H9 (cell line): Measurements from ENCODE around the gene IFT27. TPM values are rescaled to one million over a fixed set of nuclear protein-coding genes. Genes with fewer than 3 reads are reported as not detected.

Source experiments
- DNase-seq: peaks from one replicate; pipeline ENCODE4 v3.0.0-alpha.2; 2017
- H2AFZ ChIP-seq: one replicate; pipeline ENCODE4 v1.6.1; 2013; ENCODE audit warnings: mild to moderate bottlenecking, low read length, control low read depth, moderate library complexity
- H2AK5ac ChIP-seq: 2 replicates; pipeline ENCODE4 v1.6.1; 2013; ENCODE audit warnings: low read length, control low read depth, mixed read lengths; ENCODE audit not compliant: insufficient read length
- H2BK120ac ChIP-seq: one replicate; pipeline ENCODE4 v1.6.1; 2013; ENCODE audit warnings: low read depth, mild to moderate bottlenecking, low read length, control low read depth, inconsistent platforms; ENCODE audit not compliant: poor library complexity, severe bottlenecking
- H2BK12ac ChIP-seq: 2 replicates; pipeline ENCODE4 v1.6.1; 2013; ENCODE audit warnings: low read length, control low read depth, mixed read lengths, low read depth; ENCODE audit not compliant: insufficient read length
- H2BK15ac ChIP-seq: 2 replicates; pipeline ENCODE4 v1.6.1; 2013; ENCODE audit warnings: low read depth, low read length, control low read depth
- H2BK20ac ChIP-seq: one replicate; pipeline ENCODE4 v1.6.1; 2013; ENCODE audit warnings: low read depth, mild to moderate bottlenecking, low read length, control low read depth, inconsistent platforms; ENCODE audit not compliant: poor library complexity, severe bottlenecking
- H2BK5ac ChIP-seq: 2 replicates; pipeline ENCODE4 v1.6.1; 2013; ENCODE audit warnings: low read length, control low read depth, mixed read lengths; ENCODE audit not compliant: insufficient read length
- H3K14ac ChIP-seq: 2 replicates; pipeline ENCODE4 v1.6.1; 2013; ENCODE audit warnings: low read length, control low read depth; ENCODE audit not compliant: insufficient read depth
- H3K18ac ChIP-seq: 2 replicates; pipeline ENCODE4 v1.6.1; 2013; ENCODE audit warnings: low read depth, mild to moderate bottlenecking, mixed read lengths, low read length, control low read depth; ENCODE audit not compliant: insufficient read length
- H3K23ac ChIP-seq: 2 replicates; pipeline ENCODE4 v1.6.1; 2013; ENCODE audit warnings: low read length, control low read depth, mixed read lengths, low read depth; ENCODE audit not compliant: insufficient read length
- H3K23me2 ChIP-seq: 2 replicates; pipeline ENCODE4 v1.6.1; 2013; ENCODE audit warnings: low read depth, mild to moderate bottlenecking, mixed read lengths, low read length, control low read depth; ENCODE audit not compliant: insufficient read length, poor library complexity, severe bottlenecking
- H3K27ac ChIP-seq: 2 replicates; pipeline ENCODE4 v1.5.1; 2013; ENCODE audit warnings: low read length, control low read depth, mixed read lengths, low read depth; ENCODE audit not compliant: insufficient read length
- H3K27me3 ChIP-seq: 2 replicates; pipeline ENCODE4 v1.6.1; 2013; ENCODE audit warnings: low read length, control low read depth, inconsistent platforms; ENCODE audit not compliant: insufficient read depth
- H3K4ac ChIP-seq: 2 replicates; pipeline ENCODE4 v1.6.1; 2013; ENCODE audit warnings: low read depth, mild to moderate bottlenecking, control low read depth, inconsistent platforms, low read length, moderate library complexity
- H3K4me1 ChIP-seq: 2 replicates; pipeline ENCODE4 v1.6.1; 2013; ENCODE audit warnings: low read length, control low read depth, inconsistent platforms; ENCODE audit not compliant: insufficient read depth
- H3K4me2 ChIP-seq: 2 replicates; pipeline ENCODE4 v1.6.1; 2013; ENCODE audit warnings: low read length, control low read depth, mixed read lengths; ENCODE audit not compliant: insufficient read length, insufficient read depth
- H3K56ac ChIP-seq: 2 replicates; pipeline ENCODE4 v1.6.1; 2013; ENCODE audit warnings: low read depth, mild to moderate bottlenecking, mixed read lengths, low read length, control low read depth; ENCODE audit not compliant: insufficient read length
- H3K79me1 ChIP-seq: 2 replicates; pipeline ENCODE4 v1.6.1; 2013; ENCODE audit warnings: low read depth, mild to moderate bottlenecking, moderate library complexity, low read length, control low read depth, inconsistent platforms; ENCODE audit not compliant: insufficient read depth, poor library complexity, severe bottlenecking
- H3K79me2 ChIP-seq: 2 replicates; pipeline ENCODE4 v1.6.1; 2013; ENCODE audit warnings: low read length, control low read depth, inconsistent platforms; ENCODE audit not compliant: insufficient read depth
- H3K9ac ChIP-seq: 2 replicates; pipeline ENCODE4 v1.6.1; 2013; ENCODE audit warnings: low read length, control low read depth, mixed read lengths; ENCODE audit not compliant: insufficient read length; ENCODE audit errors: extremely low read depth
- H3K9me3 ChIP-seq: one replicate; pipeline ENCODE4 v1.6.1; 2013; ENCODE audit warnings: low read depth, low read length, inconsistent platforms; ENCODE audit not compliant: control insufficient read depth
- H3T11ph ChIP-seq: one replicate; pipeline ENCODE4 v1.6.1; 2013; ENCODE audit warnings: mild to moderate bottlenecking, low read length, control low read depth, inconsistent platforms
- H4K20me1 ChIP-seq: one replicate; pipeline ENCODE4 v1.6.1; 2013; ENCODE audit not compliant: control insufficient read depth, insufficient read length, insufficient read depth
- H4K5ac ChIP-seq: 2 replicates; pipeline ENCODE4 v1.6.1; 2013; ENCODE audit warnings: low read depth, mild to moderate bottlenecking, mixed read lengths, low read length, control low read depth; ENCODE audit not compliant: insufficient read length
- H4K8ac ChIP-seq: replicated peaks from 2 replicates; pipeline ENCODE4 v1.6.1; 2013; ENCODE audit warnings: low read length, control low read depth, mixed read lengths, low read depth; ENCODE audit not compliant: insufficient read length
- H4K91ac ChIP-seq: 2 replicates; pipeline ENCODE4 v1.6.1; 2013; ENCODE audit warnings: low read depth, mild to moderate bottlenecking, moderate library complexity, mixed read lengths, low read length, control low read depth; ENCODE audit not compliant: insufficient read length
- H3K27ac Mint-ChIP-seq, 3 experiments: 2 replicates in 2 of 3; 3 replicates in 1 of 3; pipeline ENCODE4 v1.8.0; 2020 to 2021; ENCODE audit warnings: mixed read lengths in 3 of 3, mild to moderate bottlenecking in 1 of 3, moderate library complexity in 1 of 3
- H3K27me3 Mint-ChIP-seq: 2 replicates; pipeline ENCODE4 v1.8.0; 2021; ENCODE audit warnings: low read depth, mild to moderate bottlenecking, moderate library complexity, mixed read lengths
- H3K36me3 Mint-ChIP-seq, 3 experiments: 2 replicates in 2 of 3; 3 replicates in 1 of 3; pipeline ENCODE4 v1.8.0; 2020 to 2021; ENCODE audit warnings: low read depth in 3 of 3, mixed read lengths in 3 of 3; ENCODE audit not compliant: insufficient read depth in 1 of 3
- H3K4me1 Mint-ChIP-seq, 2 experiments: 2 replicates each; pipeline ENCODE4 v1.8.0; 2020; ENCODE audit warnings: mixed read lengths in 2 of 2
- H3K4me3 Mint-ChIP-seq, 2 experiments: 2 replicates in 1 of 2; 3 replicates in 1 of 2; pipeline ENCODE4 v1.8.0; 2020 to 2021; ENCODE audit warnings: mild to moderate bottlenecking in 2 of 2, mixed read lengths in 2 of 2, moderate library complexity in 1 of 2
- H3K9me3 Mint-ChIP-seq, 2 experiments: 2 replicates in 1 of 2; 3 replicates in 1 of 2; pipeline ENCODE4 v1.8.0; 2020; ENCODE audit warnings: mild to moderate bottlenecking in 2 of 2, mixed read lengths in 2 of 2, moderate library complexity in 1 of 2
- CTCF ChIP-seq: fragments of 200-600 bp; sonication (generic); conservative IDR thresholded peaks from 3 replicates; pipeline ENCODE4 v1.8.0; 2021; ENCODE audit warnings: antibody characterized with exemption, mild to moderate bottlenecking
- WGBS: extraction: QIAGEN DNeasy Blood & Tissue Kit; methylation state at CpG from one replicate; pipeline ENCODE4 v1.1.7; 2013; ENCODE audit warnings: missing lambda C conversion rate, low lambda C conversion rate, mixed read lengths; ENCODE audit not compliant: insufficient read length; ENCODE audit errors: extremely low coverage; 5-methylcytosine and 5-hydroxymethylcytosine counted together
- total RNA-seq: library from RNA; stranded (reverse); gene quantifications from 2 replicates; pipeline ENCODE4 v1.2.1, GENCODE V29; 2021

Gene IFT27
- total RNA-seq, 1 experiment from 2014 or later, result 43.4 TPM

GRCh38 chr22:36798674-36799066 lies 22.8 kb upstream of the IFT27 start:
- H2BK120ac ChIP-seq, result no peak overlapping the region
- no peak overlapping the region for H3K4ac ChIP-seq
- H3K27me3 ChIP-seq, result no peaks in the 10 kb centered on the region
- H3K9ac ChIP-seq, result no peak overlapping the region
- H3K23me2 ChIP-seq, result no peaks in the 10 kb centered on the region
- H4K5ac ChIP-seq, result no peak overlapping the region
- H3K9me3 ChIP-seq, result no peaks in the 10 kb centered on the region
- no peak for DNase-seq
- H3K18ac ChIP-seq, result no peak overlapping the region
- no peaks in the 10 kb centered on the region for H3K79me2 ChIP-seq
- H2BK12ac ChIP-seq, result peak overlapping the region; percentile 14
- no peak overlapping the region for H2BK20ac ChIP-seq
- H2AK5ac ChIP-seq, result no peak overlapping the region
- Mint-ChIP-seq H3K36me3 (no peaks in the 10 kb centered on the region), H3K4me1 (peaks cover 45 to 46% of the 10 kb centered on the region in 2 experiments), H3K27me3 (peaks cover 23% of the 10 kb centered on the region), H3K4me3 (no peak overlapping the region), H3K9me3 (peaks cover 0 to 3% of the 10 kb centered on the region in 2 experiments; a peak in 2 of 5 replicates), H3K27ac (0 out of 7 replicates have a peak overlapping the region, but pooled peaks of 1 of the 3 experiments have one; percentile 31)
- no peak overlapping the region for H3K23ac ChIP-seq
- H3T11ph ChIP-seq, result no peak overlapping the region
- H2BK15ac ChIP-seq, result no peak overlapping the region
- H3K56ac ChIP-seq, result no peak overlapping the region
- H3K4me1 ChIP-seq, result peaks cover 15% of the 10 kb centered on the region; the same call in 1 of the 2 replicates
- no peaks in the 10 kb centered on the region for H4K20me1 ChIP-seq
- TF ChIP-seq CTCF, result no peak
- H3K27ac ChIP-seq, result no peak overlapping the region
- H3K14ac ChIP-seq, result peak overlapping the region; percentile 78; the same call in 1 of the 2 replicates
- no CpG with 5 or more reads among the region's 11 CpGs for WGBS
- H4K91ac ChIP-seq, result no peak overlapping the region
- H3K4me2 ChIP-seq, result no peak overlapping the region
- no peak overlapping the region for H4K8ac ChIP-seq
- no peak overlapping the region for H2BK5ac ChIP-seq
- no peaks in the 10 kb centered on the region for H3K79me1 ChIP-seq
- no peak overlapping the region for H2AFZ ChIP-seq
